Measurements from ENCODE around the gene ASIC1. TPM values are rescaled to one million over a fixed set of nuclear protein-coding genes. Genes with fewer than 3 reads are reported as not detected.

Gene ASIC1
- total and polyA plus RNA-seq, 7 experiments from 2014 or later, result 0.14 to 10.1 (median 1.7) TPM

DNA sequence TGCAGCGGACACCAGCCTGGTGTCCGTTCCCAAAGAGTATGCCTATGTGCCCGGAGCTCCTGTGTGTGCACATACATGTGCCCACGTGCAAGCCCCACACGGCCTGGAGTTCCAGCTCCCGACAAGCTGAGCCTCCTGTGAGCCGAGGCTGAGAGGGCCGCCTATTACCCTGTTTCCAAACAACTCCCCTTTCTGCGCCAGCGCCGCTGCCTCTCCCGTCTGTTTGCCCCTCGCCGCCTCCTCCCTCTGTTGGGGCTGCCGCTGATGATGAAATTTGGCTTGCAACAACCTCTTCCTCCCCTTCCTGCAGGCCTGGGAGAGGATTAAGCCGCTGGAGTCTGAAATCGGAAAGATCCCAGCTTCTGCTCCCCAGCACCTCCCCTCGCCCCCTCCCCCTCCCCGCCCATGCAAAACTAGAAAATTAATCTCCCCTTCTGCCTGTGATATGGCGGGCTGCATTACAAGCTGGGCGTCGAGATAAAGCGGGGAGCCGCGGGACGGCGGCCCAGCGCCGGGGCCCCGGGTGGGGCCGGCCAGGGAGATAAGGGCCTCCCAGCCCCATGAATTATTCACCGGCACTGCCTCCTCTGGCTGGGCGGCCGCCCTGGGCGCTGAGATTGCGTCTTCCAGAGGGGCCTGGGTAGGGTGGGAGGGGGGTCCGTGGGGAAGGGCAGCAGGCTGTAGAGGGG is 6.8 kb upstream of the ASIC1 start:
- H3K4me3 Mint-ChIP-seq, result peak overlapping the region in 3 of 10 donors; percentile 29 to 54 (median 36)
- ATAC-seq (peak; percentile 52), DNase-seq (no peak)
- Histone ChIP-seq H3K4me3 (ENCODE audit: low read length) (no peak overlapping the region), H3K27me3 (ENCODE audit: control insufficient read depth in 2 of 2, insufficient read depth in 2 of 2, low read length in 2 of 2) (no peaks in the 10 kb centered on the region), H3K9me3 (ENCODE audit: control insufficient read depth in 2 of 3, low read length in 3 of 3) (no peaks in the 10 kb centered on the region), H3K4me1 (ENCODE audit: control insufficient read depth in 2 of 2, insufficient read depth in 2 of 2, low read length in 2 of 2) (peaks cover 0 to under 1% of the 10 kb centered on the region in 2 donors), H3K27ac (ENCODE audit: low read depth, low read length) (no peak overlapping the region), H3K36me3 (ENCODE audit: control insufficient read depth in 2 of 3, insufficient read depth in 3 of 3, low read length in 3 of 3) (no peaks in the 10 kb centered on the region)
- ChIA-PET POLR2A (no interaction called here), CTCF (interaction anchor here (0.7 to 1.8 kb wide), 4 partner anchors 8 to 83 kb away, joined by 4 to 5 read pairs (median 4); no protein-coding TSS in a partner anchor)
- H3K27me3 Mint-ChIP-seq, result peaks cover 42 to 62% (median 44%) of the 10 kb centered on the region in 5 donors
- no peaks in the 10 kb centered on the region for H3K36me3 Mint-ChIP-seq
- no peaks in the 10 kb centered on the region for H3K9me3 Mint-ChIP-seq
- peaks cover 0 to 10% (median 4%) of the 10 kb centered on the region in 7 donors for H3K4me1 Mint-ChIP-seq
- intact Hi-C loops (cut with micrococcal nuclease), result loop anchor here in 1 of 2 donors (10.0 kb wide), 1 partner anchor 206 kb away; the partner anchor contains the start of gene BCDIN3D
- no peak overlapping the region for H3K27ac Mint-ChIP-seq

- Histone ChIP-seq H3K4me1 (ENCODE audit: control insufficient read depth in 2 of 2, insufficient read depth in 2 of 2, low read length in 2 of 2) (peaks cover 0 to 7% of the 10 kb centered on the region in 2 donors), H3K4me3 (ENCODE audit: low read length) (no peak overlapping the region), H3K9me3 (ENCODE audit: control insufficient read depth in 2 of 3, low read length in 3 of 3) (no peaks in the 10 kb centered on the region), H3K27me3 (ENCODE audit: control insufficient read depth in 2 of 2, insufficient read depth in 2 of 2, low read length in 2 of 2) (peaks cover 0 to 2% of the 10 kb centered on the region in 2 donors), H3K27ac (ENCODE audit: low read depth, low read length) (no peak overlapping the region), H3K36me3 (ENCODE audit: control insufficient read depth in 2 of 3, insufficient read depth in 3 of 3, low read length in 3 of 3) (no peaks in the 10 kb centered on the region)
- Mint-ChIP-seq H3K4me1 (peaks cover 7 to 17% (median 11%) of the 10 kb centered on the region in 7 donors), H3K27ac (no peak overlapping the region), H3K36me3 (no peaks in the 10 kb centered on the region), H3K9me3 (peaks cover 0 to 2% (median 0%) of the 10 kb centered on the region in 11 donors), H3K4me3 (peak overlapping the region in 2 of 10 donors; percentile 18 to 36), H3K27me3 (peaks cover 49 to 68% (median 50%) of the 10 kb centered on the region in 5 donors)
- ChIA-PET CTCF (interaction anchor here (1.2 to 1.8 kb wide), 2 partner anchors 12 to 84 kb away, joined by 4 to 5 read pairs; no protein-coding TSS in a partner anchor), POLR2A (no interaction called here)
- ATAC-seq (no peak), DNase-seq (no peak)
- intact Hi-C loops (cut with micrococcal nuclease), result loop anchor here in 1 of 2 donors (10.0 kb wide), 1 partner anchor 206 kb away; the partner anchor contains the start of gene BCDIN3D
These were observed 6.1 kb upstream of the ASIC1 start for GRCh38 chr12:50051101-50051806.

GRCh38 chr12:50052544-50052943 is 4.9 kb upstream of the ASIC1 start:
- DNase-seq (no peak), ATAC-seq (no peak)
- Mint-ChIP-seq H3K27ac (no peak overlapping the region), H3K4me1 (peaks cover 12 to 25% (median 20%) of the 10 kb centered on the region in 7 donors), H3K4me3 (no peak overlapping the region), H3K9me3 (peaks cover 0 to 2% (median 0%) of the 10 kb centered on the region in 11 donors), H3K27me3 (peaks cover 58 to 72% (median 59%) of the 10 kb centered on the region in 5 donors), H3K36me3 (peaks cover 0 to 2% (median 0%) of the 10 kb centered on the region in 5 donors)
- intact Hi-C loops (cut with micrococcal nuclease), result loop anchor here in 1 of 2 donors (10.0 kb wide), 1 partner anchor 208 kb away; the partner anchor contains the start of gene BCDIN3D
- no peaks in the 10 kb centered on the region for H3K36me3 ChIP-seq (ENCODE audit: control insufficient read depth in 2 of 3, insufficient read depth in 3 of 3, low read length in 3 of 3)
- POLR2A ChIA-PET, result no interaction called here
- no peaks in the 10 kb centered on the region for H3K9me3 ChIP-seq (ENCODE audit: control insufficient read depth in 2 of 3, low read length in 3 of 3)
- H3K27ac ChIP-seq (ENCODE audit: low read depth, low read length), result no peak overlapping the region
- peaks cover 0 to 9% of the 10 kb centered on the region in 2 donors for H3K27me3 ChIP-seq (ENCODE audit: control insufficient read depth in 2 of 2, insufficient read depth in 2 of 2, low read length in 2 of 2)
- CTCF ChIA-PET, result no interaction called here
- H3K4me3 ChIP-seq (ENCODE audit: low read length), result no peak overlapping the region
- H3K4me1 ChIP-seq (ENCODE audit: control insufficient read depth in 2 of 2, insufficient read depth in 2 of 2, low read length in 2 of 2), result peaks cover 7 to 16% of the 10 kb centered on the region in 2 donors

- Mint-ChIP-seq H3K9me3 (peaks cover 0 to 2% (median 0%) of the 10 kb centered on the region in 11 donors), H3K4me3 (no peak overlapping the region), H3K27ac (no peak overlapping the region), H3K27me3 (peaks cover 58 to 72% (median 59%) of the 10 kb centered on the region in 5 donors), H3K4me1 (peaks cover 12 to 25% (median 20%) of the 10 kb centered on the region in 7 donors), H3K36me3 (peaks cover 0 to 2% (median 0%) of the 10 kb centered on the region in 5 donors)
- H3K27ac ChIP-seq (ENCODE audit: low read depth, low read length), result no peak overlapping the region
- peaks cover 7 to 16% of the 10 kb centered on the region in 2 donors for H3K4me1 ChIP-seq (ENCODE audit: control insufficient read depth in 2 of 2, insufficient read depth in 2 of 2, low read length in 2 of 2)
- H3K27me3 ChIP-seq (ENCODE audit: control insufficient read depth in 2 of 2, insufficient read depth in 2 of 2, low read length in 2 of 2), result peaks cover 0 to 9% of the 10 kb centered on the region in 2 donors
- CTCF ChIA-PET, result interaction anchor here (4.3 kb wide), 1 partner anchor 13 kb away, joined by 19 read pairs; no protein-coding TSS in a partner anchor
- DNase-seq (no peak), ATAC-seq (no peak)
- intact Hi-C loops (cut with micrococcal nuclease), result loop anchor here in 1 of 2 donors (10.0 kb wide), 1 partner anchor 208 kb away; the partner anchor contains the start of gene BCDIN3D
- no peak overlapping the region for H3K4me3 ChIP-seq (ENCODE audit: low read length)
- POLR2A ChIA-PET, result no interaction called here
- no peaks in the 10 kb centered on the region for H3K9me3 ChIP-seq (ENCODE audit: control insufficient read depth in 2 of 3, low read length in 3 of 3)
- H3K36me3 ChIP-seq (ENCODE audit: control insufficient read depth in 2 of 3, insufficient read depth in 3 of 3, low read length in 3 of 3), result no peaks in the 10 kb centered on the region
These were observed 4.4 kb upstream of the ASIC1 start for GRCh38 chr12:50052964-50053363.

GRCh38 chr12:50053583-50053982 is 3.8 kb upstream of the ASIC1 start:
- no peaks in the 10 kb centered on the region for H3K9me3 ChIP-seq (ENCODE audit: control insufficient read depth in 2 of 3, low read length in 3 of 3)
- no peak overlapping the region for H3K27ac Mint-ChIP-seq
- no peak overlapping the region for H3K27ac ChIP-seq (ENCODE audit: low read depth, low read length)
- no peak for DNase-seq
- H3K27me3 ChIP-seq (ENCODE audit: control insufficient read depth in 2 of 2, insufficient read depth in 2 of 2, low read length in 2 of 2), result peaks cover 0 to 9% of the 10 kb centered on the region in 2 donors
- ChIA-PET POLR2A (interaction anchor here (0.8 to 1.0 kb wide), 2 partner anchors 12 to 15 kb away, joined by 3 to 4 read pairs; no protein-coding TSS in a partner anchor), CTCF (interaction anchor here (0.7 to 4.3 kb wide), 2 partner anchors 13 to 206 kb away, joined by 5 to 19 read pairs; no protein-coding TSS in a partner anchor)
- no peak overlapping the region for H3K4me3 ChIP-seq (ENCODE audit: low read length)
- no peak for ATAC-seq
- intact Hi-C loops (cut with micrococcal nuclease), result loop anchor here in 1 of 2 donors (10.0 kb wide), 1 partner anchor 209 kb away; the partner anchor contains the start of gene BCDIN3D
- peaks cover 0 to 2% (median 0%) of the 10 kb centered on the region in 11 donors for H3K9me3 Mint-ChIP-seq
- H3K4me1 ChIP-seq (ENCODE audit: control insufficient read depth in 2 of 2, insufficient read depth in 2 of 2, low read length in 2 of 2), result peaks cover 7 to 21% of the 10 kb centered on the region in 2 donors
- peaks cover 58 to 72% (median 59%) of the 10 kb centered on the region in 5 donors for H3K27me3 Mint-ChIP-seq
- H3K36me3 Mint-ChIP-seq, result peaks cover 0 to 2% (median 0%) of the 10 kb centered on the region in 5 donors
- peaks cover 15 to 29% (median 22%) of the 10 kb centered on the region in 7 donors for H3K4me1 Mint-ChIP-seq
- no peaks in the 10 kb centered on the region for H3K36me3 ChIP-seq (ENCODE audit: control insufficient read depth in 2 of 3, insufficient read depth in 3 of 3, low read length in 3 of 3)
- H3K4me3 Mint-ChIP-seq, result no peak overlapping the region

Data from naive thymus-derived CD4-positive, alpha-beta T cell (primary cell).